Liver (tissue), 3 donors: Measurements from ENCODE around the gene SLC49A3.

ENCODE experiments used
- CTCF ChIP-seq: fragments of 150-350 bp; IDR thresholded peaks from 2 replicates; pipeline ENCODE4 v1.5.1; 2017; ENCODE audit warnings: improper control_type of control experiment, low read depth, low read length; ENCODE audit not compliant: missing input control
- MAX ChIP-seq: IDR thresholded peaks from 2 replicates; pipeline ENCODE4 v1.6.1; 2016; ENCODE audit warnings: antibody characterized with exemption
- RAD21 ChIP-seq, 2 donors: IDR thresholded peaks; 2 replicates each; pipeline ENCODE4 v1.6.1; 2016; ENCODE audit warnings: antibody characterized with exemption in 2 of 2, mild to moderate bottlenecking in 2 of 2
- donor health status: healthy.
- donor health status: healthy.

- TF ChIP-seq CTCF, result no peak
- no peak for TF ChIP-seq MAX
- TF ChIP-seq RAD21 (IDR thresholded peaks at IDR 0.05), result no peak
Observed at GRCh38 chr4:675036-675882, 13.7 kb downstream of the SLC49A3 start.
